ENCODE results near the gene IGFBP2. TPM values are rescaled to one million over a fixed set of nuclear protein-coding genes. Genes with fewer than 3 reads are reported as not detected.

IGFBP2 gene
- total and polyA plus RNA-seq, 2 of the 4 experiments (the other 2 are of a cell fraction): 33.5 to 236 TPM

DNA sequence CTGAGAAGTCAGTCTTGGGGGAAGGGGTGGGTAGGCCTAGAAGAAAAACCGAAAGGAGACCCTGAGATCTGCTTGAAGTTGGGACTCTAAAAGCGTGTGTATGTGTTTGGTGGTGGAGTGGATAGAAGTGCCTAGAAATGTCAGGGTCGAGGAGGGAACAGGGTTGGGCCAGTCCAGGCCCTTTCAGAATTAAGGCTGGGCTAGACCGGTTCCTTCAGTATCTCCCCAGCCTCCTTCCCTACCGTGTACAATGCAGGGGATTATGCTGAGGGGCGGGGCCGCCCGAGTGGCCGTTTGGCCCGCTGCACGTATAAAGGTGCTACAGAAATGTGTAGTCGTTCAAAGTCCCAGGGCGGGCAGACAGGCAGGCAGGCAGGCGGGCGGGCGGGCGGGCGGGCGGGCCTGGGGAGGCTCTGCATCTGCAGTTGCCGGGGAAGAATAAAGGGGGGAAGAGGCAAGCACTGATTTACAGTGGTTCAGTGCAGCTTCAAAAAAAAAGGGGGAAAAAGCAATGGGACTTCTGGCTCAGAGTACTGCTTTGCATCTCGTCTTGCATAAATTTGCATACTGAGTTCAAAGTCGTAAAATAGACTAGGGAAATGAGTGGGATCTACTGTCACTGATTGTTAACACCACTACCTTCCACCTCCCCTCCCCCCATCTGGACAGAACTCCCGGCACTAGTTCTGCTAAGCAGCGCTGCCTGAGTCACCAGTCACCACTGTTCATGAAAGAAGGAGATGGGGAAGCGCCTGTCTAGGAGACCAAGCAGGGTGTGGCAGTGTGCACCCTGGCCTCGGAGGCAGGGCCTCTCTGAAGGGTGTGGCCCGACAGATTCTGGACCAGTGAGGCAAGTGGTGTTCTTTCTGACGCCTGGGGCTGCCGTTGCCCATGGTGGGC, 3.6 kb downstream of the IGFBP2 start:
- H4K91ac ChIP-seq (ENCODE audit: insufficient read depth, low read depth, low read length): no peak overlapping the region
- H3K9me3 ChIP-seq (ENCODE audit: control insufficient read depth, insufficient read depth, low read length): no peaks in the 10 kb centered on the region
- ChIA-PET CTCF (interaction anchor here (0.6 kb wide), 1 partner anchor 79 kb away, joined by 3 read pairs; no protein-coding TSS in a partner anchor), POLR2A (ENCODE audit: unreplicated experiment) (no interaction called here)
- in situ Hi-C loops (cut with MboI; ENCODE audit: low sequenced_read_pairs) (no loop called here), dilution Hi-C loops (cut with HindIII; ENCODE audit: low sequenced_read_pairs, unreplicated experiment) (no loop called here), intact Hi-C loops (cut with micrococcal nuclease) (no loop called here)
- H3K27ac ChIP-seq (ENCODE audit: insufficient read depth, low read length): no peak overlapping the region
- no peak overlapping the region for H3K4ac ChIP-seq (ENCODE audit: low read depth, low read length)
- no peaks in the 10 kb centered on the region for H4K20me1 ChIP-seq (ENCODE audit: insufficient read depth, low read length)
- H3K36me3 ChIP-seq (ENCODE audit: control insufficient read depth, insufficient read depth, low read length): no peaks in the 10 kb centered on the region
- 65% methylated on average over 5 of the region's 29 CpGs; no CpG with 5 or more reads in 1 of the 2 experiments for WGBS, 2 experiments (ENCODE audit: extremely low coverage in 2 of 2, insufficient read length in 1 of 2)
- no peak overlapping the region for H3K4me2 ChIP-seq (ENCODE audit: low read depth, low read length)
- no peak overlapping the region for H2AK5ac ChIP-seq (ENCODE audit: low read depth, low read length)
- ATAC-seq (ENCODE audit: low read depth): no peak
- no peak overlapping the region for H3K23ac ChIP-seq (ENCODE audit: low read depth, low read length)
- BruUV-seq (replicated peaks): no TSS peak
- peaks cover 28% of the 10 kb centered on the region for H3K27me3 ChIP-seq (ENCODE audit: control insufficient read depth, insufficient read depth, low read length)
- H2BK15ac ChIP-seq (ENCODE audit: low read depth, low read length): no peak overlapping the region
- H3K9ac ChIP-seq (ENCODE audit: low read depth, low read length): no peak overlapping the region
- H4K8ac ChIP-seq (ENCODE audit: low read depth in 2 of 2, low read length in 2 of 2): no peak overlapping the region
- no peak overlapping the region for H3K18ac ChIP-seq (ENCODE audit: low read depth, low read length)
- H4K5ac ChIP-seq (ENCODE audit: low read depth, low read length): no peak overlapping the region
- peak; percentile 37 for DNase-seq
- no peaks in the 10 kb centered on the region for H3K9me1 ChIP-seq (ENCODE audit: insufficient read depth, low read length)
- no peak overlapping the region for H3K14ac ChIP-seq (replicated peaks; ENCODE audit: low read depth, low read length)
- H3K79me1 ChIP-seq (ENCODE audit: low read depth in 1 of 2, low read length in 2 of 2): no peaks in the 10 kb centered on the region
- peak overlapping the region; percentile 59 for H2AFZ ChIP-seq (replicated peaks; ENCODE audit: low read length, poor library complexity)
- no peak overlapping the region for H2BK120ac ChIP-seq (ENCODE audit: low read depth, low read length)
- no peak overlapping the region for H2BK5ac ChIP-seq (ENCODE audit: low read depth, low read length, poor library complexity, severe bottlenecking)
- no peak overlapping the region for H3K4me3 ChIP-seq (ENCODE audit: insufficient read depth, low read depth, low read length)
- no peak overlapping the region for H3K56ac ChIP-seq (ENCODE audit: extremely low read depth, insufficient read depth, low read length)
- peak overlapping the region; percentile 79 for H2AK9ac ChIP-seq (replicated peaks; ENCODE audit: low read depth, low read length, poor library complexity)
- peaks cover 4% of the 10 kb centered on the region; the same call in 1 of the 2 replicates for H3K4me1 ChIP-seq (ENCODE audit: control insufficient read depth, insufficient read depth, low read length)
- no peak overlapping the region for H2BK20ac ChIP-seq (ENCODE audit: low read depth, low read length)
- TF ChIP-seq USF2 (IDR thresholded peaks at IDR 0.05; ENCODE audit: low read depth, low read length): no peak
- no peak for TF ChIP-seq MXI1 (IDR thresholded peaks at IDR 0.05; ENCODE audit: borderline replicate concordance, low read depth, low read length)
- TF ChIP-seq BHLHE40 (IDR thresholded peaks at IDR 0.05; ENCODE audit: low read depth, low read length): no peak
- TF ChIP-seq CHD1 (IDR thresholded peaks at IDR 0.05; ENCODE audit: low read depth, low read length): no peak
- TF ChIP-seq, protein P1, sequence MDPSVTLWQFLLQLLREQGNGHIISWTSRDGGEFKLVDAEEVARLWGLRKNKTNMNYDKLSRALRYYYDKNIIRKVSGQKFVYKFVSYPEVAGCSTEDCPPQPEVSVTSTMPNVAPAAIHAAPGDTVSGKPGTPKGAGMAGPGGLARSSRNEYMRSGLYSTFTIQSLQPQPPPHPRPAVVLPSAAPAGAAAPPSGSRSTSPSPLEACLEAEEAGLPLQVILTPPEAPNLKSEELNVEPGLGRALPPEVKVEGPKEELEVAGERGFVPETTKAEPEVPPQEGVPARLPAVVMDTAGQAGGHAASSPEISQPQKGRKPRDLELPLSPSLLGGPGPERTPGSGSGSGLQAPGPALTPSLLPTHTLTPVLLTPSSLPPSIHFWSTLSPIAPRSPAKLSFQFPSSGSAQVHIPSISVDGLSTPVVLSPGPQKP (IDR thresholded peaks at IDR 0.05; ENCODE audit: borderline replicate concordance, low read depth, low read length): no peak
- TF ChIP-seq RAD21 (IDR thresholded peaks at IDR 0.05; ENCODE audit: low read length): no peak
- TF ChIP-seq NFE2L2 (IDR thresholded peaks at IDR 0.05; ENCODE audit: low read depth, low read length): no peak
- no peak for TF ChIP-seq SMC3 (IDR thresholded peaks at IDR 0.05; ENCODE audit: low read depth, low read length)
- TF ChIP-seq CEBPB (IDR thresholded peaks at IDR 0.05; ENCODE audit: low read depth, low read length): no peak
- TF ChIP-seq POLR2A (IDR thresholded peaks at IDR 0.05; ENCODE audit: low read depth, low read length): no peak
- no peak for TF ChIP-seq MAFK (IDR thresholded peaks at IDR 0.05; ENCODE audit: low read depth, low read length)
- TF ChIP-seq RCOR1 (IDR thresholded peaks at IDR 0.05; ENCODE audit: insufficient replicate concordance, low read length): no peak
- no peak for TF ChIP-seq FOS (IDR thresholded peaks at IDR 0.05; ENCODE audit: low read depth, low read length)
- no peak for TF ChIP-seq MAZ (IDR thresholded peaks at IDR 0.05; ENCODE audit: borderline replicate concordance, low read depth, low read length)
- TF ChIP-seq, protein P2, sequence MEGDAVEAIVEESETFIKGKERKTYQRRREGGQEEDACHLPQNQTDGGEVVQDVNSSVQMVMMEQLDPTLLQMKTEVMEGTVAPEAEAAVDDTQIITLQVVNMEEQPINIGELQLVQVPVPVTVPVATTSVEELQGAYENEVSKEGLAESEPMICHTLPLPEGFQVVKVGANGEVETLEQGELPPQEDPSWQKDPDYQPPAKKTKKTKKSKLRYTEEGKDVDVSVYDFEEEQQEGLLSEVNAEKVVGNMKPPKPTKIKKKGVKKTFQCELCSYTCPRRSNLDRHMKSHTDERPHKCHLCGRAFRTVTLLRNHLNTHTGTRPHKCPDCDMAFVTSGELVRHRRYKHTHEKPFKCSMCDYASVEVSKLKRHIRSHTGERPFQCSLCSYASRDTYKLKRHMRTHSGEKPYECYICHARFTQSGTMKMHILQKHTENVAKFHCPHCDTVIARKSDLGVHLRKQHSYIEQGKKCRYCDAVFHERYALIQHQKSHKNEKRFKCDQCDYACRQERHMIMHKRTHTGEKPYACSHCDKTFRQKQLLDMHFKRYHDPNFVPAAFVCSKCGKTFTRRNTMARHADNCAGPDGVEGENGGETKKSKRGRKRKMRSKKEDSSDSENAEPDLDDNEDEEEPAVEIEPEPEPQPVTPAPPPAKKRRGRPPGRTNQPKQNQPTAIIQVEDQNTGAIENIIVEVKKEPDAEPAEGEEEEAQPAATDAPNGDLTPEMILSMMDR (conservative IDR thresholded peaks at IDR 0.05; ENCODE audit: low read depth, low read length): no peak
